Spleen (tissue), 7 donors: ENCODE measurements around the gene LAMC2.

Experiments
- CTCF ChIP-seq, 11 experiments: fragments of 200-600 bp in 7 of 11; fragments of 450-650 bp in 4 of 11; sonication (generic) in 4 of 11; IDR thresholded peaks in 8 of 11; conservative IDR thresholded peaks in 3 of 11; 1 replicate in 7 of 11; 2 replicates in 4 of 11; pipeline versions ENCODE4 v1.4.0 to v1.8.0; 2016 to 2021; ENCODE audit warnings: antibody characterized with exemption in 11 of 11, inconsistent platforms in 4 of 11, mild to moderate bottlenecking in 1 of 11
- POLR2A ChIP-seq, 3 donors: fragments of 450-650 bp; IDR thresholded peaks; one replicate each; pipeline ENCODE4 v1.5.1; 2017; ENCODE audit warnings: antibody characterized with exemption in 3 of 3, mild to moderate bottlenecking in 1 of 3
- POLR2AphosphoS5 ChIP-seq, 3 donors: sonication (generic); formaldehyde crosslinking; IDR thresholded peaks; one replicate each; pipeline ENCODE4 v1.5.1; 2017; ENCODE audit warnings: antibody characterized with exemption in 3 of 3
- donor health status: DM: no; HTN: no; CAD: no; lungs with moderate emphysema.
- donor health status: DM: no; HTN: no; CAD: no.
- donor health status: DM: no; HTN: no; CAD: no.

GRCh38 chr1:183226963-183227362, 40.9 kb downstream of the LAMC2 start:
- no peak for TF ChIP-seq CTCF (IDR thresholded peaks at IDR 0.05 in 8 of 11, conservative IDR thresholded peaks at IDR 0.05 in 3 of 11)
- no peak for TF ChIP-seq POLR2A (IDR thresholded peaks at IDR 0.05)
- TF ChIP-seq POLR2AphosphoS5 (IDR thresholded peaks at IDR 0.05), result no peak
